Activated T-cell treated with anti-CD3 and anti-CD28 coated beads for 48 hours (primary cell): Measurements from ENCODE around the gene IRF2.

Experiments
- DNase-seq: peaks from one replicate; pipeline ENCODE4 v3.0.0-alpha.2; 2020; ENCODE audit warnings: low read depth

The IRF2 gene

GRCh38 chr4:184473499-184474262, 669 bp downstream of the IRF2 start:
- DNase-seq: peak; percentile 32

GRCh38 chr4:184472614-184473498, 1.5 kb downstream of the IRF2 start:
- peak; percentile 62 for DNase-seq

DNA sequence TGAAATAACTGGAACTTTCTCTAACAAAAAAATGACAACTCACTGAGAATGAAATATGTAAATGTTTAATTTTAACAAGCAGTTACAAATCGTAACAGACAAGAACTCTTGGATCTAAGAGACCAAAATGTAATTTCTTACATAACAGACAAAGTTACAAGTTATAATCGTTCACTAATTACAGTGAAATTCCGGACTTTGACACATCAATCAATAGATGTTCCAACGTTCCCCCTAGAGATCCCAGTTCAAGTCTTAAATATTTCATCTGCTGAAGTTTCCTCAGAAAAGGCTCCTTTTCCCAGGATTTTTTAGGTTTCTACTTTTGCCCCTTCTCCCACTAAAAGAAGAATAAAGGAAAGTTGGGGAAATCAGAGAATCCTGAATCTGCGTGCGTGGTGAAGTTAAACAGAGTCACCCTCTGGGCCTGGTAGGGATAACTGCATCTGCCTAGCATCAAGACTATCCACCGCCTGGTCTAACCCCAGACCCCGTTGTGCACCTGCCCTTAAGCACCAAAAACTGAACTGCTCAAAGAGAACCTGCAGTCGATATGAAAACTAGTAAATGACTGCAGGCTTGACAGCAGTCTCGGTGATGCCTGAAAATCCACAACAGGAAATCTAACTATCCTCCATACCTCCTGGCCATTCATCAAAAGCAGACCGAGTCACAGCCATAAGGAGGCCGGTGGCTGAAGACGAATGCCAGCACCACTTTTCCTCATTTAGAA, 2.3 kb downstream of the IRF2 start:
- DNase-seq: no peak

- no peak for DNase-seq
Observed at GRCh38 chr4:184470785-184471110, 3.6 kb downstream of the IRF2 start.

DNA sequence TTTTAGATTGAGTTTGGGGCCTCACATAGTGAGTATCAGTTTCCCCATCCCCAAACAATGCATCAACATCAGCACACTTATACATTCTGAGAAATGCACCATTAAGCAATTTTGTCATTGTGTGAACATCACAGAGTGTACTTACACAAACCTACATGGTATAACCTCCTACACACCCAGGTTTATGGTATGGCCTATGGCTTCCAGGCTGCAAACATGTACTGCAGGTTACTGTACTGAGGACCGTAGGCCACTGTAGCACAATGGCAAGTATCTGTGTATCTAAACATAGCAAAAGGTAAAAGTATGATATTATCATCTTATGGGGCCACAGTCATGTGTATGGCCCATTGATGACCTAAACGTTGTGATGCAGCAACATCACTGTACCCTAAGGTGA, 7.7 kb downstream of the IRF2 start:
- DNase-seq: no peak

GRCh38 chr4:184464759-184465454, 9.4 kb downstream of the IRF2 start:
- no peak for DNase-seq

DNA sequence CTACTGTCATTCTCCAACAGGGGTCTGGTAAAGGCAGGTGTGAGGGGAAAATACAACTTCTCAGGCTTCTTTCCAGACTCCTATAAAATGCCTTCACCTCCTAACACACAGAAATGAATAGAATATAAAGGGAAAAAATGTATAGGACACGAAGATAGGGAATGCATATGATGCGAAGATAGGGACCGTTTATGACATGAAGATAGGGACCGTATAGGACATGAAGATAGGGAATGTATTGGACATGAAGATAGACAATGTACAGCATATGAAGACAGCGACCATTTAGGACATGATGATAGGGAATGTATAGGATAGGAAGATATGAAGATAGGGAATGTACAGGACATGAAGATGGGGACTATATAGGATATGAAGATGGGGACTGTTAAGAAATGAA, 10.5 kb downstream of the IRF2 start:
- DNase-seq: no peak

DNA sequence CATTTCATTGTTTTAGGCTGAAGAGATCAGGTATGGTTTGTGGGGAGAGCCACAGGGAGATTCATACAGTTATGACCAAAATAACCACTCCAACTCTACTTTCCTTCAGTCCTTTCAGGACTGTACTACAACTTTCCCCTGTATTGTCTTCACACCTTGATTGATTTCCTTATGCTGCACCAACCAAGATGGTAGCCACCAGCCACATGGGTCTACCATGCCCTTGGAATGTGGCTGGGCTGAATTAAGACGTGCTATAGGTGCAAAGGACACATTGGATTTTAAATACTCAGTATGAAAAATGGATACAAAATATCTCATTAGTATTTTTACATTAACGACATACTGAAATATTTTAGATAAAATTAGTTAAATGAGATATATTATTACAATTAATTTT, 11.2 kb downstream of the IRF2 start:
- DNase-seq: no peak

DNA sequence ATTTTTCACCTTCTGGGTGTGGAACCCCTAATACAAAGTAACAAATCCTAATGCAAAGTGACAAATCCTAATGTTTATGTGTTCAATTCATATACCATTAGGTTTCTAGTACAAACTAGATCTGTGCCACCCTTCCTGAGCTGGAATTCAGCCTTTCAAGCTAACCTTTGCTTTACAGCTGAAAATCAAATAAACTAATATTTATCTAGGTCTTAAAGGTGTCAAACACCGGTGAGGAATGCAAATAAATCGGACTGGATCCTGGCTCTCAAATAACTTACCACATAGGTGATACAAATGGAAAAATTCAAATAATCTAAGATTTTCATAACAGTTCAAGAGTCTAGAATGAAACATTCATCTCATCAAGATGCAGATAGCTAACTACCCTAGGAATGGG, 11.6 kb downstream of the IRF2 start:
- DNase-seq: no peak

DNA sequence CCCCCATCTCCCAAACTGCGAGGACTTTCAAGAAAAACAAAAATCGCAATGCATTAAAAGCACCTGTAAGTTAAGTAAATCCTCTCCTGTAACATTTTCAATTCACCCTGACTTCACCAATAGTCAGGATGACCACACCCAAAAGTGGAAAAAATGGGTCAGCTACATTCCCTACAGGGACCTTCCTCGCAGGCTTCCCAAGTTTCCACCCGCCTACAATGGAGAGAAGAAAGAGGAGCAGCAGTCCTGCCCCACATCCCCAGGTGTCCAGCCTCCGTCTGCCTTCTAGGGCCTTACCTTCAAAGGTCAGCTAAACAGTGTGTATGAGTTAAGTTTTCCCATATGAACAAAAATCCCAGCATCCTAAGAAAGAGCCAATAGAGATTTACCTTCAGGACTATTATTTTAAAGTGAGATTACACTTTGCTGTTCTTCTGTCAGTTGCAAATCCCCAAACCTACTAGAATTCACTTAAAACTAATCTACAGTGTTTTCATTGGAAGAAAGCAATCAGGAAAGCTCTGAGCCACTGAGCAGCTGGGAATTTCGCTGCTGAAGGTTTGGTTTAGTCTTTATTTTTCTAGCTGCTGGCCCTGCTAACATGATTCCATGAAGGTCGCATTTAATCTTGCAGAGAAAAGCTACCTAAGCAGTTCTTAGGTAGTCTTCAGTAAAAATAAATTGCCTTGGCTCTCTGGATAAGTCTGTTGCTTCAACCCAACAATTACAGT, 12.5 kb downstream of the IRF2 start:
- DNase-seq: no peak

DNA sequence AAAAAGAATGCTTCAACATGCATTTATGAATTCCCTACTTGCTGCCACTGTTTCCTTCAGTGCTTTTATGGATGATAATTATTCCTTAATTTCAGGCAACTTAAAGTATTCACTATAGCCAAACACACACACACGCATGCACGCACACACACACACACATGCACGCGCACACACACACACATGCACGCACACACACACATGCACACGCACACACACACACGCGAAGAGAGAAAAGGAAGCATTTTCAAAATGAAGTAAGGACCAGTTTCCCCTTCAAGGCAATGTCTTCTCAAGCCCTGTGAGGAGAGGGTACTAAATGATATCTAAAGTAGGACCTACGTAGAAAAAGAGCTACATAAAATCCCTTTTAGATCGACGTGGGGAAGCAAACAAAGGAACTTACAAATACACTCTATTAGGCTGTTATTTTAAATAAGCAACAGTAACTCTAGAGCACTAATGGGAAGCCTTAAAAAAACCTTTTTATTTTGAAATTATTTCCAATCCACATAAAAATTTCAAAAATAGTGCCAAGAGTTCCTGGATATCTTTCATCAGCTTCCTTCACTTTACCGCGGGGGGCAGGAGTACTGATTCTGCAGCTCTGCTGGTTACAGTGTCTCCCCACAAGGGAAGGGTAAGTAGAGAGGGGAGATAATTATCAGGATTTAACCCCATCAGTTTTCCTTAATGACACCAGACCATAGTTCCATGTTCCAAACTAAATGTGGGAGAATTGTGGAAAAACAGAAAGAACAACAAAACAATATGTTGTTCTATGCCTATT, 13.7 kb downstream of the IRF2 start:
- DNase-seq: no peak

DNA sequence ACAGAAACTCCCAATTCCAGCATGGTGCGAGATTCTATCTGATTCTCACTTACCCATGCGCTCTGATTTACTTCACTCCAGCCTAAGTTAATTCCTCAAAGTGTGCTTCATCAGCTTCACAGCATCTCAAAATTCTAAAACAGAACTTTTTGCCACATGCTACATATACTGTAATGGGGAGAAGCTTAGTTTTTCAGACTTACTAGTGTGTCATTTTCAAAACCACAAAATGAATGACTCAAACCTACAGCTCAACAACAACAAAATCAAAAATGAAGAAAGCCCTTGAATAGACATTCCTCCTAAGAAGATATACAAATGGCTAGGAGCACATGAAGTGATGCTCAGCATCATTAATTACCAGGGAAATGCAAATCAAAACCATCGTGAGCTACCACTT, 14.9 kb downstream of the IRF2 start:
- DNase-seq: no peak

DNA sequence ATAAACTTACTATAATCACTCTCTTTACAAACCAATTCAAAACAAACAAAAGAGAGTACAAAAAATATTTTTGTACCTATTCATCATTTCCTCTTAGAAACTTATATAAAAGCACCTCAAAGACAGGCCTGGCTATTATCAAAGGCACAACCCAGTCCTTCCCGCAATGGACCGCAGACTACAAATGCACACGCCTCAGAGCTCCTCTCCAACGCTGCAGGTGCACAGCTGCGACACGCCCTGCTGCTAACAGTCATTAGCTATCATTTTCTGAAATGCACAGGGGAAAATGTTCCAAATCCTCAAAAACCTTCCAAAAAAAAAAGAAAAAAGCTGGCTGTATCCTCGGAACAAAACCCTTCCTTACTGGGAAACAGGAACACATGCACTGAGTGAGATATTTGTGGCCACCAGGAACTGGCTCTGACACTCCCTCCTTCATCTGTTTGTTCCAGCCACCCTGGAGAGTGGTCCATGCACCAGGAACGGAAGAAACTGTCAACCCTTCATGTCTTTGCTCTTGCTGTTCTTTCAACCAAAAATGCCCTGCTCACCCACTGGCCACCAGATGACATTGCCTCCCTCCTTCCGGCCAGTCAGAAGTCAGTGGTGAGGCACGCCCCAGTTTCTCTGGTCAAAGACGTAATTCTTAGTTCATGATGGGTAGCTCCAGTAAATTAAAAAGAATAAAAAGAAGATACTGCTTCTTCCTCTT, 16.7 kb downstream of the IRF2 start:
- DNase-seq: no peak

DNA sequence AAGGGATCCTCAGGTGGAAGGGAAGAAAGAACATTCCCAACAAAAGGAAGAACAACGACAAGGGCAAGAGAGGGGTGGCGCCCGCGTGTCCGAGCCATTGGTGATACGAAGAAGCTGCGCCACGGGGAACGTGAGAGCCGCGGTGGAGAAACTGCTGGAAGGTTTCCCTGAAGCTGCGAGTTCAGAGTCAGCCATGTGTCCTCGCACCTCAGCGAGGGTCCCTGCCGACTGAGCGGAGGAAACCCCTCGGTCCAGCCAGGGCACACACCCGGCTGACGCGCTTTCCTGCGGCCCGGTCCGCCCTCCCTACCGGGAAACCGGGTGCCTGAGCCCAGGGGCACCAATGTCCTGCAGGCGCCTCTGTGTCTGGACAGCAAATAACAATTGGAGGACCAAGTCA, 18.0 kb downstream of the IRF2 start:
- DNase-seq: no peak

DNA sequence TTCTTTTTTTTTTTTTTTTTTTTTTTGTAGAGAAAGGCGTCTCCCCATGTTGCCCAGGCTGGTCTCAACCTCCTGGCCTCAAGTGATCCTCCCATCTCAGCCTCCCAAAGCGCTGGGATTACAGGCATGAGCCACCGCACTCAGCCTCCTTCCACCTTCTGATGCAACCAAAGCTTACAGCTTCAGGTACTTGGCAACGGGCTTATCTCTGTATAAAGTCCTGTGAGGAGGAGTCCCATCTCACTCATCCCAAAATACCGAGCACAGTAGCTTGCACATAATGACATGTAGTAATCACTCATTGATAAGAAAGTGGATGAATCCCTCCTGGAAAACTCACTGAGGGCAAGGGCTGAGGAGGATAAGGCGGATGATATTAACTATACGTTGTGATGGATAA, 19.1 kb downstream of the IRF2 start:
- no peak for DNase-seq

DNA sequence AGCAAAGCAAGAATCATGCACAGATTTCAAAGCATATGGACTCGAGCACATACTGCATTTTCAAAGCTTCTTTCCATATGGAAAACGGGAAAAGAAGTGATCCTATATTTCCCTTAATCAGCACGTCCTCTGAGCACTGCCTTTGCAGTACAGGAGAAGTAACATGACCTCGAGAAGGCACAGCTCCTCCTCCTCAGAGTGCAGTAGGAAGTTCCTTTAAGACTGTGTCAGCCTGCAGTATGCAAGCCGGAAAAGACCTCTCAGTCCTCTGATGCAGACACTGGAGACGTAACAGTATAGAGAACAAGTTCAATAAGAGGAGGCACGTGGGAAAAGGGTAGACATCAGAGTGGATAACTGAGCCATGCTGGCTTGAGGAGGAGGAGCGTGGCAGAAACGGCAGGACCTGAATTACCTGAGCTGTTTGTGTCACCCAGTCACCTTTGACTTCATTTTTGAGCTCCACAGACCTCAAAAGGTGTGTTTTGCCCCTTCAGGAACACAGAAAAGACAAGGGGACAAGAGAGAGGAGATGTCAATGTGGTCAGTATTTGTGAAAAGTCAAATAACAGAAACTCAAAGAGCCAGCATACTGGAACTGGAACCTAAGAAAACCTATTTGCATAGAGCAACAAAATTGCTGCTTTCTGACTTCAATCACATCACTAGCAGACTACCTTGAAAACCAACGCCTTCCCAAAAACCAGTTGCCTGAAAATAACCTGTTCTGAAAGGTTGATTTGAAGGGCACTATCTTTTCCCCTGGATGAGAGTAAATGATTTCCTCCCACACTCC, 20.8 kb downstream of the IRF2 start:
- no peak for DNase-seq

GRCh38 chr4:184452740-184453139, 21.6 kb downstream of the IRF2 start:
- DNase-seq: no peak

DNA sequence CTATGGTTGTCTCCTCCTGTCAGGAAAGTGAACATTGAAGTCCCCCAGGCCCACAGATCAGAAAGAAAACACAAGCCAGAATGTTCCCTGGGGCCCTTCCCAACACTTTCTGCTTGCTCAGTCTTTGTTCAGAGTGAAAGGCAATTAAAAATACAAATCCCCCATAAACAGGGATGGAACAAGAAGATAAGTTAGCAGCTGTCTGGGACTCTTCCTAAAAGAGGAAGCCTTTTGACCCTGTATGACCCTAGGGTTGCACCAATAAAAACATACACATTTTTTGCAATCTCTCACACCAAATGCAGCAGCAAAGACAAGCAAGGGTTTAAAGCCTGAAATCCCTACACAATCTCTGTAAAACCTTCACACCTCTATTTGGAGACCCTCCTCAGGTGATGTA, 22.6 kb downstream of the IRF2 start:
- no peak for DNase-seq
